HCT116 (cell line): ENCODE data around the gene MLEC. TPM values are rescaled to one million over a fixed set of nuclear protein-coding genes. Genes with fewer than 3 reads are reported as not detected.

ENCODE experiments used
- ATAC-seq: fragments of 200-7000 bp; cut with Tn5 transposase; 2 replicates; pipeline ENCODE4 v1.9.1; 2020; ENCODE audit warnings: mild to moderate bottlenecking, moderate library complexity
- BruUV-seq: library from RNA; stranded (reverse); fragments of 400-500 nt; replicated peaks from 2 replicates; lab custom pipeline; 2021; lab: Mats Ljungman, UMichigan
- CTCF ChIA-PET: fragments of 300-600 bp; sonication (Branson Sonifier 250); formaldehyde crosslinking; loops from one replicate; lab custom pipeline; 2021; ENCODE audit warnings: antibody characterized with exemption; lab: Charles Lee
- POLR2A ChIA-PET: fragments of 300-600, 350-600 bp; sonication (Branson Sonifier 250); formaldehyde crosslinking; loops from one replicate; lab custom pipeline; 2021; ENCODE audit warnings: antibody characterized with exemption; lab: Charles Lee
- RAD21 ChIA-PET, 2 experiments: fragments of 300-600 bp; sonication (Branson Sonifier 250); formaldehyde crosslinking; loops; one replicate each; lab custom pipeline; 2023; ENCODE audit warnings: low total read pairs in 2 of 2; ENCODE audit not compliant: uncharacterized antibody in 2 of 2, unreplicated experiment in 2 of 2, low non-redundant PET in 1 of 2; lab: Charles Lee
- DNase-seq: peaks from one replicate; pipeline ENCODE4 v3.0.0-alpha.2; 2010; ENCODE audit warnings: low read depth, low spot score
- H2AFZ ChIP-seq: fragments of 200-600 bp; shearing (Covaris generic), sonication (generic); 2 replicates; pipeline ENCODE4 v1.6.1; 2017; ENCODE audit warnings: low read depth, mixed run types, mixed read lengths, antibody characterized with exemption, low read length; ENCODE audit not compliant: poor library complexity, severe bottlenecking
- H3K27ac ChIP-seq: 2 replicates; pipeline ENCODE4 v1.5.1; 2012; ENCODE audit warnings: low read depth, low read length
- H3K27me3 ChIP-seq: fragments of 200-600 bp; sonication (generic); 2 replicates; pipeline ENCODE4 v1.6.1; 2016; ENCODE audit warnings: mixed run types, low read length, mixed read lengths; ENCODE audit not compliant: insufficient read depth
- H3K36me3 ChIP-seq, 2 experiments: fragments of 200-500 bp in 1 of 2; fragments of 200-600 bp in 1 of 2; sonication (Bioruptor generic) in 1 of 2; sonication (generic) in 1 of 2; 2 replicates each; pipeline versions ENCODE4 v1.5.1 to v1.6.1; 2014 to 2016; ENCODE audit warnings: low read length in 2 of 2, inconsistent platforms in 1 of 2, mixed read lengths in 1 of 2, mixed run types in 1 of 2; ENCODE audit not compliant: insufficient read depth in 2 of 2, control insufficient read depth in 1 of 2
- H3K4me1 ChIP-seq, 2 experiments: fragments of 200-600 bp in 1 of 2; sonication (generic) in 1 of 2; 2 replicates each; pipeline versions ENCODE4 v1.5.1 to v1.6.1; 2012 to 2017; ENCODE audit warnings: low read length in 2 of 2, inconsistent platforms in 1 of 2, mild to moderate bottlenecking in 1 of 2, mixed read lengths in 1 of 2, mixed run types in 1 of 2, moderate library complexity in 1 of 2; ENCODE audit not compliant: insufficient read depth in 2 of 2, control insufficient read depth in 1 of 2
- H3K4me2 ChIP-seq: fragments of 200-600 bp; sonication (generic); 2 replicates; pipeline ENCODE4 v1.6.1; 2017; ENCODE audit warnings: mixed run types, low read length, mixed read lengths
- H3K4me3 ChIP-seq, 2 experiments: fragments of 200-600 bp in 1 of 2; sonication (generic) in 1 of 2; replicated peaks in 1 of 2; 2 replicates each; pipeline ENCODE4 v1.5.1; 2011 to 2016; ENCODE audit warnings: low read length in 2 of 2, control low read depth in 1 of 2, low read depth in 1 of 2, mild to moderate bottlenecking in 1 of 2, mixed read lengths in 1 of 2, mixed run types in 1 of 2
- H3K79me2 ChIP-seq: fragments of 200-600 bp; sonication (generic); 2 replicates; pipeline ENCODE4 v1.6.1; 2017; ENCODE audit warnings: mild to moderate bottlenecking, mixed run types, low read length, moderate library complexity, mixed read lengths; ENCODE audit not compliant: insufficient read depth
- H3K9ac ChIP-seq: fragments of 200-600 bp; sonication (generic); 2 replicates; pipeline ENCODE4 v1.6.1; 2016; ENCODE audit warnings: low read length, mixed read lengths
- H3K9me2 ChIP-seq: fragments of 200-600 bp; sonication (generic), shearing (Covaris generic); 2 replicates; pipeline ENCODE4 v1.6.1; 2017; ENCODE audit warnings: mixed run types, mild to moderate bottlenecking, moderate library complexity; ENCODE audit not compliant: insufficient read depth
- H3K9me3 ChIP-seq, 2 experiments: fragments of 200-500 bp in 1 of 2; fragments of 200-600 bp in 1 of 2; sonication (Bioruptor generic) in 1 of 2; sonication (generic) in 1 of 2; 2 replicates each; pipeline ENCODE4 v1.6.1; 2014 to 2017; ENCODE audit warnings: low read length in 2 of 2, mixed read lengths in 2 of 2, inconsistent platforms in 1 of 2, low read depth in 1 of 2, mild to moderate bottlenecking in 1 of 2, mixed run types in 1 of 2, moderate library complexity in 1 of 2; ENCODE audit not compliant: control insufficient read depth in 1 of 2, insufficient read depth in 1 of 2
- H4K20me1 ChIP-seq: fragments of 200-600 bp; sonication (generic), shearing (Covaris generic); 2 replicates; pipeline ENCODE4 v1.6.1; 2017; ENCODE audit warnings: mixed run types, mild to moderate bottlenecking, moderate library complexity; ENCODE audit not compliant: insufficient read depth
- EZH2 ChIP-seq: fragments of 200-600 bp; sonication (generic); IDR thresholded peaks from 2 replicates; pipeline ENCODE4 v1.6.1; 2017; ENCODE audit warnings: antibody characterized with exemption, mixed run types
- FOSL1 ChIP-seq: IDR thresholded peaks from 2 replicates; pipeline ENCODE4 v1.6.1; 2012; ENCODE audit warnings: low read depth
- JUND ChIP-seq: IDR thresholded peaks from 2 replicates; pipeline ENCODE4 v1.6.1; 2012
- MAX ChIP-seq: IDR thresholded peaks from 2 replicates; pipeline ENCODE4 v1.6.1; 2012
- POLR2A ChIP-seq: IDR thresholded peaks from 2 replicates; pipeline ENCODE4 v1.7.0; 2011; ENCODE audit warnings: borderline replicate concordance; ENCODE audit not compliant: insufficient read depth, insufficient read length; ENCODE audit errors: extremely low read depth
- RAD21 ChIP-seq: IDR thresholded peaks from 2 replicates; pipeline ENCODE4 v1.6.1; 2012; ENCODE audit warnings: low read depth, mild to moderate bottlenecking
- TCF7L2 ChIP-seq: IDR thresholded peaks from 2 replicates; pipeline ENCODE4 v1.7.0; 2011; ENCODE audit warnings: borderline replicate concordance, inconsistent platforms; ENCODE audit not compliant: insufficient read depth, insufficient read length; ENCODE audit errors: extremely low read depth
- YY1 ChIP-seq: IDR thresholded peaks from 2 replicates; pipeline ENCODE4 v1.6.1; 2011; ENCODE audit warnings: low read length, low read depth, moderate library complexity, mild to moderate bottlenecking; ENCODE audit not compliant: insufficient replicate concordance; ENCODE audit errors: extremely low read depth
- ZFX ChIP-seq: fragments of 450-650 bp; IDR thresholded peaks from 2 replicates; pipeline ENCODE4 v1.6.1; 2017
- ZNF274 ChIP-seq: fragments of 200-500 bp; sonication (Bioruptor generic); IDR thresholded peaks from 2 replicates; pipeline ENCODE4 v1.6.1; 2014; ENCODE audit warnings: mild to moderate bottlenecking, low read depth, low read length, inconsistent platforms
- intact Hi-C: fragments of 100-400 bp; cut with micrococcal nuclease; formaldehyde crosslinking; loops from 2 replicates; pipeline ENCODE4 v1.10.0; 2022
- total RNA-seq: library from RNA; stranded (reverse); gene quantifications from one replicate; pipeline ENCODE4 v1.2.1, GENCODE V29; 2021; ENCODE audit not compliant: unreplicated experiment

MLEC gene
- total RNA-seq, 1 experiment from 2014 or later: 152 TPM

- H2AFZ ChIP-seq: no peak overlapping the region
- H3K4me2 ChIP-seq: no peak overlapping the region
- H3K4me1 ChIP-seq: no peaks in the 10 kb centered on the region
- RAD21 ChIA-PET: no interaction called here
- H3K9me3 ChIP-seq: no peaks in the 10 kb centered on the region
- no peaks in the 10 kb centered on the region for H3K9me2 ChIP-seq
- no peak overlapping the region for H3K4me3 ChIP-seq
- ATAC-seq: no peak
- BruUV-seq: no TSS peak
- intact Hi-C loops: no loop called here
- no peak for DNase-seq
- POLR2A ChIA-PET: no interaction called here
- H3K79me2 ChIP-seq: peaks cover 3% of the 10 kb centered on the region; the same call in 1 of the 2 replicates
- CTCF ChIA-PET: no interaction called here
- TF ChIP-seq MAX (no peak), ZNF274 (no peak), EZH2 (no peak), RAD21 (no peak), FOSL1 (no peak), ZFX (no peak), POLR2A (no peak), JUND (no peak)
- TF ChIP-seq, all 23 proteins: peak for 0
- Histone ChIP-seq H3K9ac (no peak overlapping the region), H4K20me1 (no peaks in the 10 kb centered on the region), H3K36me3 (peaks cover 35 to 62% of the 10 kb centered on the region in 2 experiments), H3K27me3 (no peaks in the 10 kb centered on the region), H3K27ac (no peak overlapping the region)
Measured at GRCh38 chr12:120700886-120701285, 13.9 kb downstream of the MLEC start.

- H2AFZ ChIP-seq: no peak overlapping the region
- H3K4me1 ChIP-seq: no peaks in the 10 kb centered on the region
- H3K36me3 ChIP-seq: peaks cover 22 to 46% of the 10 kb centered on the region in 2 experiments
- ATAC-seq: no peak
- no peak overlapping the region for H3K4me3 ChIP-seq
- H3K9ac ChIP-seq: no peak overlapping the region
- no peak overlapping the region for H3K27ac ChIP-seq
- TF ChIP-seq YY1 (no peak), TCF7L2 (peak; percentile 37)
- intact Hi-C loops: no loop called here
- no peaks in the 10 kb centered on the region for H4K20me1 ChIP-seq
- H3K9me3 ChIP-seq: no peaks in the 10 kb centered on the region
- H3K4me2 ChIP-seq: no peak overlapping the region
- CTCF ChIA-PET: no interaction called here
- DNase-seq: no peak
- no TSS peak for BruUV-seq
- POLR2A ChIA-PET: no interaction called here
- H3K9me2 ChIP-seq: no peaks in the 10 kb centered on the region
- no peaks in the 10 kb centered on the region for H3K27me3 ChIP-seq
- H3K79me2 ChIP-seq: peaks cover 3% of the 10 kb centered on the region; the same call in 1 of the 2 replicates
- RAD21 ChIA-PET: no interaction called here
Measured at GRCh38 chr12:120702637-120703036, 15.7 kb downstream of the MLEC start.
